HG03060 (cell line): Measurements from ENCODE around the gene TULP4.
"Not testable (repeated sequence)": the region's sequence is repeated elsewhere in the genome, so short reads cannot be mapped to it uniquely, and the experiment has no call there.

Experiments
- ATAC-seq: cut with Tn5 transposase; IDR thresholded peaks from one replicate; pipeline ENCODE4 v1.9.1; 2021; ENCODE audit warnings: low read depth, moderate number of reproducible peaks; ENCODE audit not compliant: unreplicated experiment

The TULP4 gene

DNA sequence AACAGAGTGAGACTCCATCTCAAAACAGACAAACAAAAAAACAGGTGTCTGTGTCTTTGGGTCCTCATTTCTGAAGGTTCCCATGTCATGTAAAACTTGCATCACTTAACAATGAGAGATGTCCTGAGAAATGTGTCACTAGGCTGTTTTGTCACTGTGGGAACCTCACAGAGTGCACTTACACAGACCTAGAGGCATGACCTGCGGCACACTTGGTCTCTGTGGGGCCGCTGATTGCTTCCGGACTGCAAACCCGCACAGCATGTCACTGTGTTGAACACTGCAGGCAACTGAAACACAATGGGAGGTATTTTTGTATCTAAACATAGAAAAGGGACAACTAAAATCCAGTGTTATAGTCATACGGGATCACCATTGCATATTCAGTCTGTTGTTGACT is 205.3 kb downstream of the TULP4 start:
- ATAC-seq = no peak

DNA sequence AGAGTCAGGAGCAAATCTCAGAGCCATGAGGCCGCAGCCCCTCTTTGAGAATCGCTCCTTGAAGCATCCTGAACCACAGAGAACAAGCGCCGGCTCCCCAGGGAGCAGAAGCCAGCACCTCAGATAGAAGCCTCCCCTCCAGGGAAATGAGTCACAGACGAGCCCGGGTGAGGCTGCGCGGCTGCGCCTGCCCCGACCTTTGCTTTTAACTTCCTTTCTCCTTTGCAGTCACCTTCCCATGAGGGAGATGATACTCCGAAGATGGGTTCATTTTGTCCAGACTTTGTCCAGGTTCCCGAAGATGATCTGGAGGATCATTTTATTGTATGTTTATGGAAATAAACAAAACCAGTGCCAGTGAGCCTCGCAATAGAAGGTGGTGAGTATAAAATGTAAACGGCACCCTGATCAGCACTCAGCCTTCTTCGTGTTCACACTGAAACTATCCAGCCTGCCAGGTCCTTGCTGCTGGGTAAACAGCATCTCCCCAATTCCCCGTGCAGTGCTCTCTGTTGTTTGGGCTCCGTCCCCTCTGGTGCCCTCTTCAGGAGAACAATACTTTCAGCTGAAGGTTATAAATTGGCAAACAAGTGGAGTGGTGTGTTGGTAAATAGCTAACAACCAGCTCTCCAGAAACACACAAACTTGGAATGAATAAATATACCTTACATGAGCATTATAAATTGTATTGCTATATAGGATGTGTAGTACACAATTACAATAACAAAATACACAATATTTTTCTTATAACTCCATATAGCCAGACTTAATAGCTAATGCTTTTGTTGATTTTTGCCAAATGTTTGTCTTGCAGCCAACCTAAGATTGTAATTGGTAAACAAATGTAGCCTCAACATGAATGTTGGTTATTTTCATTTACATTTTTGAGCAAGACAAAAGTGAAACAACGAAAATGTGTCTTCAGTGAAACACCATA is 206.2 kb downstream of the TULP4 start:
- peak; percentile 71 for ATAC-seq

DNA sequence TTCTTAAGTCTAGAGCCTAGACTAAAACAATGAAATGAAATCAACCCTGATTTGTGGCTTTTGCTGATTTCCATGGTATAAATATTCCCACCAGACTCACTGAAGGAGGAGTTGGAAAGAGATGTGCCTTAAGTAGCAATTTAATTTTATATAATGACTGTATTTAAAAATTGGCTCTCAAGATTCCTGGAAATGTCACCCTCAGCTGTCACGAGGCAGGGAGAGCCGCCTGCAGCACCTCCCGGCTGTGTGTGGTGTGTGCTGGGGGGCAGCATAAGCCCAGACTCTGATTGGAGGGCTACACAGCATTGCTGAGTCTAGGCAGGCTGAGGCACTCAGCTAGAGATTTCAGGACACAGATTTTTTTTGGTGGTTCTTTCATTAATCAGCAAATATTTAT is 207.0 kb downstream of the TULP4 start:
- no peak for ATAC-seq

DNA sequence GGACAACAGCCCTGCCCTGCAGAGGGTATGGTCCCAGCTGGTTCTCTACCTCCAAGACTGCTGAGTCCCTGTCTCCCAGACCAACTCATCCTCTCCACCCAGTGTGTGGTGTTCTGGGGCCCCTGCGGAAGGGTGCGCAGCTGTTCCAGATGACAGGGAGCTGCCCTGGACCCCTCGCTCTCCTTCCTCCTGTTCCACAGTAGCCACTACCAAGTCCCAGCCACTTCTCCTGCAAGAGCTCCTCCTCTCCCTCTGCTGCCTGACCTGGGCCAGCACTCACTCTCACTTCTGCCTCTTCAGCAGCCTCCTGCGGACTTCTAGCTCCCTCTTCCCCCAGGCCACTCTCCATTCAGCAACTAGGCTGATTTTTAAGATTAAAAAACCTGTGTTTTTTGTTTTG is 207.5 kb downstream of the TULP4 start:
- ATAC-seq = no peak

DNA sequence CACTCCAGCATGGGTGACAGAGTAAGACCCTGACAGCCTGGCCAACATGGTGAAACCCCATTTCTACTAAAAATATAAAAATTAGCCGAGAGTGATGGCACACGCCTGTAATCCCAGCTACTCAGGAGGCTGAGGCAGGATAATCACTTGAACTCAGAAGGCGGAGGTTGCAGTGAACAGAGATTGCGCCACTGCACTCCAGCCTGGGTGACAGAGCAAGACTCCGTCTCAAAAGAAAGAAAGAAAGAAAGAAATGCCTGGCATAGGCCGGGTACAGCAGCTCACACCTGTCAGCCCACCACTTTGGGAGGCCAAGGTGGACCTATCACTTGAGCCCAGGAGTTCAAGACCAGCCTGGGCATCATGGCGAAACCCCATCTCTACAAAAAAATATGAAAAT is 208.7 kb downstream of the TULP4 start:
- not testable (repeated sequence) for ATAC-seq

DNA sequence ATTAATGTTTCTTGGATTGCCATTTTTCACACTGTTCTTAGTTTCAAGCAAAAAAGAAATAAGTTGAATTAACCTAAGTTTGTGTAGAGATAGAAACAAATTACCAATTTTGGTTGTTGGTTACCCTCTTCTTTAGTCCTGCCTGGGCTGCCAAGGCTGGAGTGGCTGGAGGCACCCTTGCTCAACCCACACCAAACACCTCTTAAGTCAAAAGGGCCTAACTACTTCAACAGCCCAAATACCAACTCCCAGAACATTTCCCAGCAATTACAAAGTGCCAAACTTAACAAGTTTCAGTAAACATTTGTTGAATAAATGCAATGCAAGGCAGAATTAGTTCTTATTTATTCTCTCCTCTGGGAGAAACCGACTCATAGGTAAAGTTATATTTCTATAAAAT is 209.5 kb downstream of the TULP4 start:
- no peak for ATAC-seq

DNA sequence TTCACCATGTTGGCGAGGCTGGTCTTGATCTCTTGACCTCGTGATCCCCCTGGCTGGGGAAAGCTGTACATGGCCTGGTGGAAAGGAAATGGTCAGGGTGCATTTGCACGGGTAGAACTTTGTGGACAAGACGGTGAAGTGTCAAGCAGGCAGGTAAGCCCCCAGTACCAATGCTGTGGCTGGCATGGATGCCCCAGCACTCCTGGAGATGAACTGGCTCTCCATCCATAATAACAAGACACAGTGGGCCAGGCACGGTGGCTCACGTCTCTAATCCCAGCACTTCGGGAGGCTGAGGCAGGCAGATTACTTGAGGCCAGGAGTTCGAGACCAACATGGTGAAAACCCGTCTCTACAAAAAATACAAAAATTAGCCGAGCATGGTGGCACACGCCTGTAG is 210.4 kb downstream of the TULP4 start:
- ATAC-seq = no peak

DNA sequence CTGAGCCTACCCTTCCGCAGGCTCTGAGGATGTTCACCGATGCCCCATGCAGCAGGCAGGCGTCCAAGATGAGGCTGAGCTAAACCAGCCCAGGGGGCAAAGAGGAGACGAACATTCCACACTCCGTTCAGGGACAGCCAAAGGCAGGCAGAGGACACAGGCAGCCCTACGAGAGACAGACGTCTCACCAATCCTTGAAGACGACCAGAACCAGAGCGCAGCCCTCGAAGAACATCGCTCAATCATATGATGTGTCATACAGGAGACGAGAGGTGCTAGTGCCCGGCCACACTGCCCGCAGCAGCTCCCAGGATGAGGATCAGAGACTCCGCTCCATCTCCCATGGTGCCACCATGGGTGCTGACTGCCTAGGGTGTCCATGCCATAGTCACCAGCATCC is 212.0 kb downstream of the TULP4 start:
- ATAC-seq = no peak

DNA sequence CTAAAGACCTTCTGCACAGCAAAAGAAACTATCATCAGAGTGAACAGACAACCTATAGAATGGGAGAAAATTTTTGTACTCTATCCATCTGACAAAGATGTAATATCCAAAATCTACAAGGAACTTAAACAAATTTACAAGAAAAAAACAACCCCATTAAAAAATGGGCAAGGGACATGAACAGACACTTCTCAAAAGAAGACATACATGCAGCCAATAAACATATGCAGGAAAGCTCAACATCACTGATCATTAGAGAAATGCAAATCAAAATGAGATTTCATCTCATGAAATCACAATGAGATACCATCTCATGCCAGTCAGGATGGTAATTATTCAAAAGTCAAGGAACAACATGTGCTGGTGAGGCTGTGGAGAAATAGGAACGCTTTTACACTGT is 215.6 kb downstream of the TULP4 start:
- not testable (repeated sequence) for ATAC-seq

DNA sequence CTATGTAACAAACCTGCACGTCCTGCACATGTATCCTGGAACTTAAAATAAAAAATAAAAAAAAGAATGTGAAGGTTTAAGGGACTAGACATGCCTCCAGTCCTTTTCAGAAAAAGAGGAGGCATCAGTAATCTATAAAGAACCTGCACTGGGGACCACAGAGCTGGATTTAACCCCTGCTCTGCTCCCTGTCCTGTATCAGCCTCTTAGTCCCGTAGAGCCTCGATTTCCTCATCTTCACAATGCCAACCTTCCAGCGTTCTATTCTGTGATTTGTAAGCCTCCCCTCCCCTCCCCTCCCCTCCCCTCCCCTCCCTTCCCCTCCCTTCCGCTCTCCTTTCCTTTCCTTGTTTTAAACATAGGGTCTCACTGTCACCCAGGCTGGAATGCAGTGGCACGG is 216.6 kb downstream of the TULP4 start:
- no peak for ATAC-seq

DNA sequence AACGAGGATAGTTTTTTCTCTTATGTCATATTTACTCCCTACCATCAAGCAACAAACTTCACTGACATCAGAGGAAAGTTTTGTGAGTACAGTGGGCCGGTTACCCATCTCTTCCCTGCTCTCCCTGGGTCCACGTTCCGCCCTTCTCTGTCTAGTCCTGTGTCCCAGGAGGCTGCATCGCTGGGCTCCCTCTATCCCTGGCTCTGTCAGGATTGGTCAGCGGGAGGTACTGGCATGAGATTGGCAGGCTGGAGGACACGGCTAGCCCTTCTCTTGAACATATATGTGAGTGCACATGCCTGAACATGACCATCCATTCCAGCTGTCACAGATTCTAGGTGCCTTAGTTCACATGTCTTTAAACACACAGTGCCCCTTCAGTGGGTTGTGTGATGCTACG is 217.4 kb downstream of the TULP4 start:
- no peak for ATAC-seq

DNA sequence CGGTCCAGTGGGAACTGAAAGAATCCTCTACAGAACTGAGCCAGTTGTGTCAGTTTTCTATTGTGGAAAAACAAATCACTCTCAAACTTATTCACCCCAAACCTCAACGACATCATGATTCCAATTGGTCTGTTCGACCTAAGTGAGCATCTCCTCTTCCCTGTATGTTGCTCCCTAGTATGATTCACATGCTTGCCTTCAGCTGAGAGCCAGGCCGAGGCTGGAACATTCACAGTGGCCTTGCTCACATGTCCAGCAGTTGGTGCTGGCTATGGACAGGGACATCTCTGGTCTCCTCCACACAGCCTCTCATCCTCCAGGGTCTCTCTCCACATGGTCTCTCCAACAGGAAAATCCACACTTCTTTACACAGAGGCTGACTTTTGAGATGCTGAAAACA is 219.3 kb downstream of the TULP4 start:
- no peak for ATAC-seq

DNA sequence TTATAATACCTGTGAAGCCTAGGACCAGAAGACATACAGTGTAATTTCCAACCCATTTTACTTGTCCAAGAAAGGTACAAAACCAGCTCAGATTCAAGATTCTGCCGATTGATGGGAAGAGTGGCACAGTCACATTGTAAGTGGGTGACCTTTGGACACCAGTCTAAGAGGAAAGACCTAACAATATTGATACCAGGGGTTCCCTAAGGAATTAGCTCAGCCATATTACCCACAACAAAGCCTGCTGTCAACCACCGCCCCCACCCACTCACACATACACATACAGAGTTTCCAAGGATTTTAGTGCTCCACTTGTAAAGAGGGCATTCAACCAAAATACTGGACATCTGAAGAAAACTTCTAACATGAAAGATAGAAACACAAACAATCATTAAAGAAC is 219.7 kb downstream of the TULP4 start:
- no peak for ATAC-seq

DNA sequence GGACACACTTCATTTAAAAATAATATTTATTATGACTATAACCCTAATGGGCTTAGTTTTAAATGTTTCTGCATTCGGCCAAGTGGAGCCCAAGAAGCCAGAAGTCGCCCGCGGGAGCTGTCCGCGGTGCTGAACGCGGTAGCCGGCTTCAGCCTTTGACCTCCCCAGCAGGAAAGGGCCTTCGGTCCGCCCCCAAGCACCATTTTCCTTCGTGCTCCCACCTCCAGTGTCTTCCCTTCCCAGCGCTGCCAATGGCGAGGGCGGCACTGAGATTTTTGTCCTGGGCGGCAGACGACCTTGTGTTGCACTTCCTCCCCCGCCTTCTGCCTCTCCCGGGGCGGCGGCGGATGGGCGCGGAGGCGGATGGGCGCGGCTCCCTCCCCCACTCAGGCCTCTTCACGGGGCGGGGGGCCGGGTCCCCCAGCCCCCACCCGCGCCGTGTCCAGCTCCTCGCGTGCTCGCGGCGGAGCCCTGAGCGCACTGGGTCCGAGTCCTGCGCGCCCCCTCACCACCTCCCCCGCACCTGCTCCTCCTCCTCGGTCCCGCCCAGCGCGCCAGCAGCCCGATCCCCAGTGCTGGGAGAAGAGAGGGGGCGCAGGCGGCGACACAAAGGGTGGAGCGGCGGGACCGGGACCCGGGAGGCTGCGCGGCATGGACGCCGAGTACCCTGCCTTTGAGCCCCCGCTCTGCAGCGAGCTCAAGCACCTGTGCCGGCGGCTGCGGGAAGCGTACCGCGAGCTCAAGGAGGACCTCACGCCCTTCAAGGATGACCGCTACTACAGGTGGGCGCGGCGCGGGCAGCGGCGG is 224.0 kb downstream of the TULP4 start:
- no peak for ATAC-seq

DNA sequence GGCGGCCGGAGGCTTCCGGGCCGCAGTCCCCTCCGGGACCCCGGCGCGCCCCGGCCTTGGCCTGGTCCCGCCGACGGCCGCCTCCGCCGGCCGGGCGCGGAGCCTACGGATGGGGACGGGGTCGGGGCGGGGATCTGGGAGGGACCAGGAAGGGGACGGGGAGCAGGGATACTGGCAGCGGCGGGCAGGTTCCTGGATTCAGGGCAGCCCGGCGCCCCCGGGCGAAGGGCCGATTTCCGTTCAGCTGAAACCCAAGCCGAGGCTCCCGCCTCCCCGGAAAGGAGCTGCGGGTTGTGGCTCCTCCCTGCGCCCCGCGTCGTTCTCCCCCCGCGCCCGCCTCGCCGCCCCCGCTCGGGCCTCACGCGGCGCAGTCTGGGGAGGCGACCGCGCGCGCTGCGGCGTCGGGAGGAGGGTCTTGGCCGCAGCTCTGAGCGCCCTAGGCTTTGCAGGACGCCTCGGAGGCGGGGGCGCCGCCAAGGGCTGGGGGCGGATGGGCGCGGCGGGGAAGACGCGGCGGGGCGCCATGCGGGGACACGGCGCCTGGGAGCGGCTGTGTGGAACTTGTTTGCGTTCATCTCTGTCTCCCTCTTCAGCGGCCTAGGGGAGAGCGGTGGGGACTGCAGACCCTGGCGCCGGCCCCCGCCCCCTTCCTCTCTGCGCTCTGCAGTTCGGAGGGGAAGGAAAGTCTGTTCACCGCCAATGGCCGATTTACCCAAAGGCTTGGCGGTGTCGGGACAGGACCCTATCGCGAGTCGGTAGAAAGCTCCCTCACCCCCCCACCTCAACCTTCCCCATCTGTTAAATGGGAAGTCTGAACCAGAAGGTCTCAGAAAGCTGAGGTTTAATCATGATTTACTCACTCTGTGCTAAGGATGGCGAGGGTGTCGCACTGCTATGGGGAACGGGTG is 224.9 kb downstream of the TULP4 start:
- ATAC-seq = no peak

DNA sequence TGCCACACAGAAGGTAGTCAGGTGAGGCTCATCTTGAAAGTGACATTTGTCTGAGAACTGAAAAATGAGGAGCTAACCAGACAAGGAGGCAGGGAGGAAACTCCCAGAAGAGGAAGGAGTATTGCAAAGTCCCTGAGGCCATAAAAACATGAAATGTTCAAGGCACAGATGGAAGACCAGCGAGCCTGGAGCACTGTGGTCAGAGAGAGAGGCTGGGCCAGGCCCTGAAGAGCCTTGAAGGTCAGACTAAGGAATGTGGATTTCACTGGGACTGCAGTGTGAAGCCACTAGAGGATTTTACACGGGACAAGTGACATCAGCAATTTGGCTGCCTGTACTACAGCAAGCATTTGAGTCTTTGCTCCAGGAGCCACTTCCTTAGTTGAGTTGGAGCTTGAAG is 226.5 kb downstream of the TULP4 start:
- no peak for ATAC-seq

DNA sequence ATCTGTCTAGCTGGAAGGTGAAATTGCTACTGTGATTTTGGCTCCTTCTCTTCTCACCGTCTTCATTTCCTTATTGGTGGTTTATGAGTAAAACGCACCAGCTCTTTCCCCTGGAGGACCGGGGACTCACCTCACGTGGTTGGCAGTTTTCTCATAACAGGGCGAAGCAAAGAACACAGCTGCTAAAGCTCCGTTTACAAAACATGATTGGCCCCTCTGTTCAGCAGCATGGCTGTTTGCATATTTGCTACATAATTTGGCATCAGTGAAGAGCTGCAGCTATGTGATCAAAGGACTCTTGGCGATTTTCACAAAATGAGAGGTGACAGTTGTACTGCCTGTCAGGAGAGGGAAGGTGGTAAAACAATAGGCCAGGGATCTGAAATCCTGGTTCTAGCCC is 227.1 kb downstream of the TULP4 start:
- ATAC-seq = no peak

DNA sequence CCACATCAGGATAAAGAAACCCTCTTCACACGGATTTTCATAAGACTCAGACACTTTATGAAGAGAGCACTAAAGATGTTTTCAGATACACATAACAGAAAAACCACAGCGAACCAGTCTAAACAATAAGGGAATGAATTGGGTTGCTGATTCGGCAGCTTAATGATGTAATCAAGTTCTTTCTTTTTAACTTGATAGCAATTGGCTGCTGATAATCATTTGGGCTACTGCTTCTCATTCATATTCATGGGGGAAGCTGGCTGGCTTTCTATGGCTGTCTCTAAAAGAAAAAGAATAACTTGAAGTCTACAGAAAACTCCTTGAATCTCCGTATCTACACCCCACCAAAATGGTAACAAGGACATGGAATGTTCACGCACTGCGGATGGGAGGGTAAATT is 227.6 kb downstream of the TULP4 start:
- ATAC-seq = no peak

DNA sequence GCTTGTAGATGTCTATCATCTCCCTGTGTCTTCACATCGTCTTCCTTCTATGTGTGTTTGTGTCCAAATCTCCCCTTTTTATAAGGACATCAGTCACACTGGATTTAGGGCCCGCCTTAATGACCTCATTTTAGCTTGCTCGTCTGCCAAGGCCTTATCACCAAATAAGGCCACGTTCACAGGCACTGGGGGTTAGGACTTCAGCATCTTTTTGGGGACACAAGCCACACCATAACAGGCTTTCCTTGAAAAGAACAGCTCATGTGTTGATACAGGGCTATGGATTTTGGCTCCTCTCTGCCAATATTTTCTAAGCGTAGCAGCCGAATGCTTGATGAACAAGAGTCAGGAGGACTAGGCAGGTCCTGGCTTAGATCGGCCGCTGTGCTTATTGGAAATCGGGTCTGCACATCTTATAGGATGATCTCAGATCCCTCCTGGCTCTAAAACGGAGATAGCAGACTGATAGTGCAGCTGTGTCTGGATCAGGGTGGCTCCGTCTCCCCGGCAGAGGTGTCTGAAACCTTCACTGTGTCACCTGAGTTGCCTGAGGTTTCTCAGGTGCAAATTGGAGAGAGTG is 231.4 kb downstream of the TULP4 start:
- no peak for ATAC-seq

DNA sequence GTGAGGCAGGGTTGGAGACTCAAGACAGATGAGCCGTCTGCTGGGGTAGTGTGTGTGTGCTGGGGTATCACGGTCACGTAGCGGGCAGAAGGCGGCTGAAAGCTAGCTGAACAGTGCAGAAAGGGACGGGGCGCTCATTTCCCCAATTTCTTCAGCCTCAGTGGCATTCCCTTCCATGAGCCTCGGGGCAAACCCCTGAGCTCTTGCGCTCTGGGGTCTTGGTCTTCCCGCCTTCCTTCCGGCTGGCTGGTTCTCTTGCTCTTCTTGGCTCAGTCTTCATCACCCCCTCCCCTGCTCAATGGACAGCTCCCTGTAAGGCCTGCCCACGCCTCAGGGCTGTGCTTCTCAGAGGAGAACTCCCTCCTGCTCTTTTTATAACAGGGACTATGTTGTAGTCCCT is 232.2 kb downstream of the TULP4 start:
- ATAC-seq = no peak
